GM21825 (cell line): ENCODE measurements around the gene NKD1.

Experiments
- ATAC-seq: cut with Tn5 transposase; IDR thresholded peaks from one replicate; pipeline ENCODE4 v1.9.1; 2021; ENCODE audit warnings: mild to moderate bottlenecking, moderate library complexity; ENCODE audit not compliant: unreplicated experiment

The NKD1 gene

GRCh38 chr16:50555952-50556673, 7.9 kb downstream of the NKD1 start:
- ATAC-seq = no peak

GRCh38 chr16:50557046-50557445, 8.8 kb downstream of the NKD1 start:
- no peak for ATAC-seq

- no peak for ATAC-seq
Measured at GRCh38 chr16:50558913-50559312, 10.7 kb downstream of the NKD1 start.

GRCh38 chr16:50559342-50559741, 11.1 kb downstream of the NKD1 start:
- ATAC-seq = no peak

GRCh38 chr16:50559804-50560514, 11.8 kb downstream of the NKD1 start:
- no peak for ATAC-seq

GRCh38 chr16:50560903-50561863, 13.0 kb downstream of the NKD1 start:
- no peak for ATAC-seq

- no peak for ATAC-seq
Measured at GRCh38 chr16:50562657-50563056, 14.5 kb downstream of the NKD1 start.

GRCh38 chr16:50563989-50564388, 15.8 kb downstream of the NKD1 start:
- no peak for ATAC-seq

- no peak for ATAC-seq
Measured at GRCh38 chr16:50565428-50565827, 17.2 kb downstream of the NKD1 start.

- no peak for ATAC-seq
Measured at GRCh38 chr16:50566014-50566962, 18.1 kb downstream of the NKD1 start.

GRCh38 chr16:50567651-50568050, 19.5 kb downstream of the NKD1 start:
- no peak for ATAC-seq

- ATAC-seq = no peak
Measured at GRCh38 chr16:50568187-50568815, 20.1 kb downstream of the NKD1 start.

GRCh38 chr16:50570354-50570753, 22.2 kb downstream of the NKD1 start:
- ATAC-seq = no peak

- ATAC-seq = no peak
Measured at GRCh38 chr16:50570808-50571598, 22.8 kb downstream of the NKD1 start.

GRCh38 chr16:50571786-50572185, 23.6 kb downstream of the NKD1 start:
- no peak for ATAC-seq

- no peak for ATAC-seq
Measured at GRCh38 chr16:50572700-50573099, 24.5 kb downstream of the NKD1 start.

- ATAC-seq = no peak
Measured at GRCh38 chr16:50573279-50573678, 25.1 kb downstream of the NKD1 start.

- ATAC-seq = no peak
Measured at GRCh38 chr16:50573947-50574744, 25.9 kb downstream of the NKD1 start.
